B cell (primary cell): ENCODE results near the gene KMT2A.

Experiments
- CTCF ChIP-seq: fragments of 200-600 bp; IDR thresholded peaks from one replicate; pipeline ENCODE4 v1.8.0; 2022; ENCODE audit warnings: antibody characterized with exemption, mild to moderate bottlenecking
- EZH2 ChIP-seq: IDR thresholded peaks from 2 replicates; pipeline ENCODE4 v1.6.1; 2012; ENCODE audit warnings: borderline replicate concordance, low read depth, mild to moderate bottlenecking, moderate library complexity, low read length; ENCODE audit not compliant: insufficient read depth, poor library complexity, severe bottlenecking

- TF ChIP-seq CTCF, result no peak
- TF ChIP-seq EZH2, result no peak
Observed at GRCh38 chr11:118397448-118397847, 38.8 kb upstream of the KMT2A start.
